GM18499 (cell line): ENCODE data around the gene SLC17A9.

ENCODE experiments used
- ATAC-seq: cut with Tn5 transposase; IDR thresholded peaks from one replicate; pipeline ENCODE4 v1.9.1; 2021; ENCODE audit warnings: moderate number of reproducible peaks; ENCODE audit not compliant: insufficient read depth, unreplicated experiment

The SLC17A9 gene

GRCh38 chr20:62979310-62979709, 26.8 kb downstream of the SLC17A9 start:
- ATAC-seq = no peak

- ATAC-seq = no peak
Observed at GRCh38 chr20:62979876-62980373, 27.4 kb downstream of the SLC17A9 start.

GRCh38 chr20:62980380-62980960, 28.0 kb downstream of the SLC17A9 start:
- no peak for ATAC-seq

GRCh38 chr20:62980970-62981369, 28.5 kb downstream of the SLC17A9 start:
- no peak for ATAC-seq

GRCh38 chr20:62982124-62983075, 29.9 kb downstream of the SLC17A9 start:
- ATAC-seq = no peak

- no peak for ATAC-seq
Observed at GRCh38 chr20:62983210-62983609, 30.7 kb downstream of the SLC17A9 start.

GRCh38 chr20:62984666-62985443, 32.3 kb downstream of the SLC17A9 start:
- ATAC-seq = no peak

GRCh38 chr20:62985444-62985778, 32.9 kb downstream of the SLC17A9 start:
- ATAC-seq = no peak

- no peak for ATAC-seq
Observed at GRCh38 chr20:62986257-62986800, 33.8 kb downstream of the SLC17A9 start.

GRCh38 chr20:62987114-62987513, 34.6 kb downstream of the SLC17A9 start:
- no peak for ATAC-seq

- ATAC-seq = no peak
Observed at GRCh38 chr20:62989201-62989601, 36.7 kb downstream of the SLC17A9 start.

- no peak for ATAC-seq
Observed at GRCh38 chr20:62990306-62990825, 37.9 kb downstream of the SLC17A9 start.

GRCh38 chr20:62991196-62991807, 38.8 kb downstream of the SLC17A9 start:
- no peak for ATAC-seq

GRCh38 chr20:62991863-62992262, 39.4 kb downstream of the SLC17A9 start:
- ATAC-seq = no peak

- no peak for ATAC-seq
Observed at GRCh38 chr20:62993856-62994494, 41.5 kb downstream of the SLC17A9 start.

- ATAC-seq = no peak
Observed at GRCh38 chr20:62994869-62995281, 42.4 kb downstream of the SLC17A9 start.

- no peak for ATAC-seq
Observed at GRCh38 chr20:62995481-62995880, 43.0 kb downstream of the SLC17A9 start.

GRCh38 chr20:62995898-62996595, 43.5 kb downstream of the SLC17A9 start:
- ATAC-seq = no peak

GRCh38 chr20:62996596-62996982, 44.1 kb downstream of the SLC17A9 start:
- no peak for ATAC-seq
